Measurements from ENCODE around the gene TFF3.

The TFF3 gene

DNA sequence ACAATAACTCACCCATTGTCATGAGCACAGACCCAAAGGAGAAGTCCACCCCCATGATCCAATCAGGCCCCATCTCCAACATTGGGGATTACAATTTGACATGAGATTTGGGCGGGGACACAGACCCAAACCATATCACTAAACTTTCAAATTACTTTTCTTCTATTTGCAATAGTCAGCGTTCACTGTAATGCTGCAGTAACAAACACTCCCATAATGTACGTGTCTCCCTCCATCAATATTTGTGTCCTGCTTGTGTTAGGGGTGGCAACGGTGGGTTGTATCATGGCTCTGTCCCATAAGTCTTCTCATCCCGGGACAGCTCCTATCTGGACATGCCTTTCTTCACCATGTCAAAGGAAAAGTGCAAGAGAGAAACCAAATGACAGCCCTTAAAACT is 26.2 kb downstream of the TFF3 start:
- no peak for DNase-seq

DNA sequence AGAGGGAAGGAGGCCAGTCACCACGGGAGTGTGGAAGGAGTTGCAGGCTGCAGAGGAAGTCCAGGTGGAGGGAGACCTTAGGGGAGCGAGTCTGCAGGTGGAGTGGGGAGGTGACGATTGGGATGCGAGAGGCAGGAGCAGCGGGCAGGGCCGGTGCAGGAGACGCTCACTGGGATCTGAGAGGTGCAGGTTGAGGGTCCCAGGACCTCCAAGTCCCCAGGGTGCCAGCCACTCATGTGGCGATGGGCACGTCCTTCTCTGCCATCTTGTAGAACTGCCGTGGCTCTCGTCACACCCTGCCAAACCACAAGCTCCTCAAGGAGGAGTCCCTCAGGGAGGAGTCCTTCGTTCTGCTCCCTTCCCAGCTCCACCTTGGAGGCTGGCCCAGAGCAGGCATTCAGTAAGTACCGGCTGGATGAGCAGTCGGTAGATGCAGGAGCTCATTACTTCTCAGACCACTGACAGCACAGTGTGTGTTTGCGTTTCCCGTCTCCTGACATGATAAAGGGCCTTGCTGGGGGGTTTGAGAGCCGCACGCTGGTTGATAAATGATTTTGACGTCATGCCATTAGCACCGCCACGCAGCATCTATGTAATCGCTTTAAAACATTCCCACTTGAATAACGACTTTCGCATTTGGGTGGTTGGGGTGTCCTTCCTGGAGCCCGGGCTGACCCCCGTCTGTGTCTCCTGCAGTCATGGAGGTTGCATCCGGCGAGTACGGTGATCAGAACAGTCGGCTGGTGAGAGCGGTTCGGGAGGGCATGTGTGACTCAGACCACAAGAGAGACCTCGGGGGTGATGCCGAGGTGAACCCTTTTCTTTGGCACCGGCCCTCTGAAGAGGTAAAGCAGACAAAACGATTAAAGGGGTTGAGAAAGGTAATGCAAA is 27.8 kb downstream of the TFF3 start:
- DNase-seq = no peak

DNA sequence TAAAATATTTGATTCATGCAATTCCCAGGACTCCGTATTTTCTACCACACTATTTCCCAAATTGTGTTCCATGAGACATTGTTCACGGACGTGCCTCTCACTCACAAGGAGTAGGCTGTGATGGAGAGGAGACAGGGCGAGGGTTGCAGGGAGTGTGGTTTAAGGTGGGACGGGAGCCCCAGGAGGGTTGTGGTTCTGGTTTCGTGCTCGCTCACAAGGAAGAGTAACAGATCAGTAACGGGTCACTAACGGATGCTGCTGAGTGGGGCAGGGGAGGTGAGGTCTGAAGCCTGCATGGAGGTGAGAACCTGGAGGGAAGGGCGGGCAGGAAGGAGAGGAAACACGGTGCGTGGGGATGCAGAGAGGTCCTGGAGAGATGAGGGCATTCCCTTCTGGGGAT is 28.8 kb downstream of the TFF3 start:
- DNase-seq = no peak

DNA sequence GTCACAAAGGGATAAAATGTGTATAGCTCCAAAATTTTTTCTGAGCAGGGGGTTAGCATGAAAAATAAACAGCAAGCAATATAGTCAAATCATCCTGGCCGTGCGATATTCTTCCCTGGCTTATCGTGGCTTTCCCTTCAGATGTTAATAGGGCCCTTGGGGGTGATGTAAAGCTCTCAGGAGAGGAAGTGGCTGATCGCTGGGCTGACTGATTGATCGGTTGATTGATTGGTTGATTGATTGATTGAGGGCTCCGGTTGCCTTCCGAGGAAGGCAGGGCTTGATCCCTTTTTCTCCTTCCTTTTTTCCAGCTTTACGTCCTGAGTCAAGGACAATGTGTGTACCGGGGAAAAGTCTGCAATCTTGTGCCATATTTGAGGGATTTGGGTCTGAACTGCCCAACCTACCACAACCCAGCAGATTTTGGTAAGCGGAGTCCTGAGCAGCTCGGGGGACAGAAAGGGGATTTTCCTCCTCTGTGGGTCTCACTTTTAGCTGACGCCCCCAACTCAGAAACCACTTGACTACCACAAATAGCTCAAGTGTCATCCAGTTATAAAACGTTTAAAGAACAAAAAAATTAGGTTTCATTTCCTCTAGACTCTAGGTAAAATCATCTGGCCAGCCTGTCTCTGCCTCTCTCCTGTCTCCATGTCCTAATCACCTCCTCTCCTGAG is 29.5 kb downstream of the TFF3 start:
- DNase-seq = no peak

DNA sequence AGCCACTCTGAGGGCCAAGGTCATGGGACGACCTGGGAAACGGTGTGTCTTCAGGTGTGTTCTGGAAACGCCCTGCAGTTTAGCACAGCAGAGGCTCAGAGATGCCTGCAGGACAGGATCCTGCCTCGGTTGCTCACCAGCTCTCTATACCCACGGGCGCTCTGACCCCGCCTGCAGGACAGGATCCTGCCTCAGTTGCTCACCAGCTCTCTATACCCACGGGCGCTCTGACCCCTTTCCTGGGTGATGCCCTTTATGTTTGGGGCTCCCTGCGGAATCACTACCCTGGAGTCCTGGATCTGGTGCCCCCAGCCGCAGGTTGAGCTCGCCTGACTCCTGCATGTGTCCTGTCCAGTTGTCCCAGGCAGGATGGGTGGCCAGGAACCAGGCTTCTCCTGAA is 32.5 kb downstream of the TFF3 start:
- DNase-seq = no peak

DNA sequence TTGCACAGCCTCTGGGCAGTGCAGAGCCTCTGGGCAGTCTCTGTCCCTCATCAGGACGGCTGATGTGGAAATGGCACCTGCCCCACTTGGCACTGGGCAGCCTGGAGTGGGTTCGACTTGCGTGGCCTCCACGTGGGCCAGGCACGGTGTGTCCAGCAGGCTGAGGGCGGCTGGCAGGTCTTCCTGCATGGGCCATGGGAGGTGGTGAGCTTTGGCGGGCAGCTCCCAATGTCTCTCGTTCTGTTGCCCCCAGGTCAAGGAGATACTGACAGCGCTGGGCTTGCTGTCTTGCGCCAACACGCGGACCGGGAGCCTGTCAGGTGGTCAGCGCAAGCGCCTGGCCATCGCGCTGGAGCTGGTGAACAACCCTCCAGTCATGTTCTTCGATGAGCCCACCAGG is 33.2 kb downstream of the TFF3 start:
- DNase-seq = no peak

DNA sequence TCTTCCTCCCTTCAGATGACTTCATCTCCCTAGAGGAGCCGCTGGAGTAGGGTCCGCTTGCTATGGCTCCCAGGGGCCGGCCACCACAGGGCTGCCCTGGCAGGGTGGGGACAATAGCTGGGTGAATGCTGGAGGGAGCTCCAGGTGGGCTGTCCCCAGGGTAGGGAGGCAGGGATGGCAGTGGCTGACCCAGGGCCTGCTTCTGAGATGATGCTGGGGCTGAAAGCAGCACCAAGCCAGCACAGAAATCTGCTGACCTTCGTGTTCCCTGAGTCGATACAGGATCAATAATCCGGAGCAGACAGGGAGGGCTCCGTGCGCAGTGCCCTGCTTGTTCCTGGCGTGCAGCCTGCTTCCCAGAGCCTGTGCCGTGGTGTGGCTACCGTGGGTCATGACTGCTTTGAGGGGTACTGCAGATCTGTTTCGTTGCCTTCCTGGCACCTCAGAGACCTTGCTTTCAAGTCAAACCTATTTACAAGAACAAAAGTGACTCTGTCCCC is 34.0 kb downstream of the TFF3 start:
- DNase-seq = no peak

DNA sequence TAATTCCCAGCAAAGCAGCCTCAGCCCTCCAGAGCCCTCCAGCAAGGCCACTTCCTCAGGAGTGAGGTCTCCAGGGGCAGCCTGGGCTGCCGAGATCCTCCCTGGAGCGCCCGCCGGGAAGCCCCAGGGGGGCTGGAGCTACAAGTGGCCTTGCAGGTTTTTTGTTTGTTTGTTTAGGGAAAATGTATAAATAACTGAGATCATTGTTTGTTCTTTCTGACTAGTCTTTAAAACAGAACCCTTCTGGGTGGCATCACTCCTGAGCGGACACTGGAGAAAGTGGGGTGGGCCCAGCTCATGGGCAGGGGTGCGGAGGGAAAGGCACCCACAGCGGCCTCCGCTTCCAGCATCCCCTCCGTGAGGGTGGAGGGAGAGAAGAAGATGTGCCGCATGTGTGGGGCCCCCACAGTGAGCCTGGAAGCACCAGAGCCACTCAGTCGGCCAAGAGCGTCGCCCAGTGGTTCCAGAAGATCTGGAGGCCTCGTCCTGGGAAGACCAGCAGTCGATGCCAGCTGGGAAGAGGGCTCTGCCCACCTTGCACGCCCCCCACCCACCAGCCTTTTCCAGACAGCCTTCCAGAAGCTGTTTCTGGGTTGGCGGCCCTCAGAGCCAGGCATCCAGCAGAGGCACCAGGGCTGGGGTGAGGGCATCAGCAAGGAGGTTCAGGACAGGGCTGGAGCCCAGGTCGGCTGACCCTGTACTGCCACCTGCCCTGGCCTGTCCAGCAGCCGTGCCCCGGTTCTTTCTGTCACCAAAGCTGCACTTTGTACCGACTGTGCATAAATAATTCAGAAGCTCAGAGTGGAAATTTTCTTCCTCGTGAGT is 34.6 kb downstream of the TFF3 start:
- DNase-seq = no peak

DNA sequence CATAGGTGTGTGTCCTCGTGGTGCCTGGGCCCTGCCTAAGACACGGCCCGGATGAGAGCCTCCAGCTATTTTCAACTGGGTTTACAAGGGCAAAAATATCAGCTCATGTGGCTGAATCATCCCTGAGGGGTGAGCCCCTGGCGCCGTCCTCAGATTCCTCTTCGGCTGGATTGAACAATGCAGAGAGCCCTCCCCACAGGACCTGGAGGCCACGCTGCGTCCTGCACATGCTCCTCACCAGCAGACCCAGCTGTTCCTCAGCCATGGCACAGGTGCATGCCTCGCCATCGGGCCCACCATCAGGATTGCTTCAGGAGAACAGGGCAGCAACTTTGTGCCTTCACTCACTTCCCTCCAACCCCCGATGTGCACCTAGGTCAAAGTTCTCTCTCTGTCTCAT is 35.3 kb downstream of the TFF3 start:
- no peak for DNase-seq

DNA sequence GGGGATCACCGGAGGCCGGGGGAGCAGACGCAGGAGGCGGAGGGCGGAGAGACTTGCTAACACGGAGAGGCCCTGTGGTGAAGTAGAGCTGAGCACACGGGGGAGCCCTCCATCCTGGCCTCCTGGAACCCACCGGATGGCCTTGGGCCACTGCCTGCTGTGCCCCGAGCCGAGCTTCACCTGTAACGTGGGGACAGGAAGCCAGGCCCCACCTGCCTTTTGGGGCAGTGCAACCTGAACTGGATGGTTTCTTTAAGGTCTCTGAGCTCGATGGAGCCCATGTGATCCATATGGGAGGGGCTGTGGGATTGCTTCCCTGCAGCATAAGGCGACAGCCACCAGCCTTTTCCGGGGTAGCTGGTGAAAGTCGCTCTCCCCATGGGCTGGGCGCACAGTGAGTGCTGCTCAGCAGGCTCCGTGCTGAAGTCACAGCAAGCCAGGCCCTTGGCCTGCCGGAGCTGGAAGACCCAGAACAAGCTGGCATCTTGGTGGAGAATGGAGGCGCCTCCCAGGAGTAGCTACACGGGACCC is 35.8 kb downstream of the TFF3 start:
- no peak for DNase-seq

DNA sequence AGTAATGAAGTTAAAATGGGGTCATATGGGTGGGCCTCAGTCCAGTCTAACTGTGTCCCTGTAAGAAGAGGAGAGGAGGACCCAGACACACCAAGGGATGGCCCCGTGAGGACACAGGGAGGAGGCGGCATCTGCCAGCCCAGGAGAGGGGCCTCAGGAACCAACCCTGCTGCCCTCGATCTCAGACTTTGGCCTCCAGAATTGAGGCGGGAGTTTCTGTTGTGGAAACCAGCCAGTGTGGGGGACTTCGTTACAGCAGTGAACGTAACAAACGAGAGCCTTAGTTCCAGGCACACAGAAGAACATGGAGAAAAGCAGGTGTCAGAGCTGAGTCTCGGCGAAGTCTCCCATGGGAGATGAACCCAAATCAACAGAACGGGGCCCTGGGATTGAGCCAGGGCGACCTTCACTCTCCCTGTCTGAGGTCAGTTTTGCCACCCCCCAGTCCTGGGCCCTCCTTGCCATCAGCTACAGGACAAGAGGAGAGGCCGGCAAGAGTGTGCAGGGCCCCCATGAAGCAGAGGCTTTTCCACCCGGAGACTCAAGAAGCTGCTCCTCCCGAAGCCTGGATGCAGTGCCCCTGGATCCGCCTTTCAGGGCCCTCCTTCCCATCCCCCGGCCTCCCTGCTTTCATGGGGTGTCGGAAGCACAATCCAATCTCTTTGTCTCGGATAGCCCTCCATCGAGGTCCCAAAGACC is 36.6 kb downstream of the TFF3 start:
- no peak for DNase-seq

DNA sequence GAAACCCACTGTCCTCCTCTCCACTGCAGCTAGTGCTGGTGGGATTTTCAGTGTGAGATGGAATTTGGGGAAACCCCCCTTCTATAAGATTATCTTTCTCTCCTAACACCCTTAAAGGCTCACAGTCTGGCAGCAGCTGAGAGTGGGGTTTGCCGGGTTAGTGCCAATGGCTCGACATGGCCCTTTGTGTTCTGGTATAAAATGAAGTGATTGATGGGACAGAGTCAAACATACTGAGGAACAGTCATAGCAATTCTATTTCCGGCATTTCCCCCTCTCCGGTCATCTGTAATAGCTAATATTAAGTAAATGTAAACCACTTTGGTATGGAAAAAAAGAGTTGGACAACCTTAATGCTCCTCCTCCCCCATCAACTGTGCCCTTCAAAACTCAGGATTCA is 37.6 kb downstream of the TFF3 start:
- DNase-seq = no peak

DNA sequence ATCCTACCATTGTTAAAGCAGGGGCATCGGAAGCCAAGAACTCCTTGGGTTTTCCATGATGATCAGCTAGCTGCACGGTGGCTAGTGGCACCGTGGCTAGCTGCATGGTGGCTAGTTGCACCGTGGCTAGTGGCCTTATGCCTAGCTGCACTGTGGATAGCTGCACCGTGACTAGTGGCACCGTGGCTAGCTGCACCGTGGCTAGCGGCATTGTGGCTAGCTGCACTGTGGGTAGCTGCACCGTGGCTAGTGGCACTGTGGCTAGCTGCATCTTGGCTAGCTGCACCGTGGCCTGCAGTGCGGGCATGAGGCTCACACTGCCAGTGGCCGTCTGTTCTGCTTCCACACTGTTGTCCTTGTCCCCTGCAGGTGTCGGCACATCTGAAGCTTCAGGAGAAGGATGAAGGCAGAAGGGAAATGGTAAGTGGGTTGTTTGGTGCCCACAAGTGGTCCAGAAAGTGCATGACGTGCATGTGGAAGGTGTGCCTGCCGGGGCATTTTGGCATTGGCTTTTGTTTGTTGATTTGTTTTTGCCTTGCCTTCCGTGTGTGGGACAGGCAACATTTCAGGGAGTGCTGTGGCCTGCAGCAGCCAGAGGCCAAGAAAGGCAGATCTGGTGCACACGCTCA is 38.6 kb downstream of the TFF3 start:
- no peak for DNase-seq

DNA sequence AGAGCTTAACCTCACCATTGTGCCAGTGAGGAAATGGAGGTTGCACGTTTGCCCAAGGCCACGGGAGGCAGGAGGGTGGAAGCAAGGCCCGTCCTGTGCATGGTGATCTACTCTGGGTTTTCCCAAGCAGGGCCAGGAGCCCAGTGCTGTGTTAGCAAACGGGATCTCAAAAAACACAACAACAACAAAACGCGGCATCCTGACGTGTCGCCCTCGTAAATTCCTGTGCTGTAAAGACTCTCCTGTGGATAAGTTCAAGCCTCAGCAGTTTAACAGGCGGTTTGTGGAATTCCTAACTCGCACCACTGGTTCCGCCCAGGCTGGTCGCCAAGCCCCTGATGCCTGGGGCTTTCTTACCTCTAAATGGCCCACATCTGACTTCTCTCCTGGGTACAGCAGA is 39.1 kb downstream of the TFF3 start:
- peak; percentile 24 for DNase-seq

DNA sequence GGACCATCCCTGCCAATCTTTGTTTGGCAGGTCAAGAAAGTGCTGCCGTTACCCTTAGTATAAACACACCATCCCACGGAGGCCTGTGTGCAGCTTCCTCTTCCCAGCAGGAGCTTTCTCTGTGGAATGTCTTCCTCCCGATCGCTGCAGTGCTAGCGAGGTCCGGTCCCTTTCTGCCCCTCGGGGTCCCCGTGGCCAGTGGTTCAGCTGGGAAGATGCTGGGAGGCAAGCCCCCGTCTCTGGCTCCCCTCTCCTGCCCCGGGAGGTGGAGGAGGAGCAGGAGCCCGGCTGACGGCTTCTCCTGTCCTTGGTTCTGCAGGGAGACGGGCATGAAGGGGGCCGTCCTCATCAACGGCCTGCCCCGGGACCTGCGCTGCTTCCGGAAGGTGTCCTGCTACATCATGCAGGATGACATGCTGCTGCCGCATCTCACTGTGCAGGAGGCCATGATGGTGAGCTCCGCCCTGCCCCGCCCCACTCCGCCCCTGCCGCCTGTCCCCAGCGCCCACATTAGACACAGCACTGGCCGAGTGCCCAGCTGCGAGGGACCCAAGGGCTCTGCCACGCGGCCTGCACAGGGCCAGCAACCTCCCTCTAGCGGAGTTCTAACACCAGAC is 42.1 kb downstream of the TFF3 start:
- no peak for DNase-seq

DNA sequence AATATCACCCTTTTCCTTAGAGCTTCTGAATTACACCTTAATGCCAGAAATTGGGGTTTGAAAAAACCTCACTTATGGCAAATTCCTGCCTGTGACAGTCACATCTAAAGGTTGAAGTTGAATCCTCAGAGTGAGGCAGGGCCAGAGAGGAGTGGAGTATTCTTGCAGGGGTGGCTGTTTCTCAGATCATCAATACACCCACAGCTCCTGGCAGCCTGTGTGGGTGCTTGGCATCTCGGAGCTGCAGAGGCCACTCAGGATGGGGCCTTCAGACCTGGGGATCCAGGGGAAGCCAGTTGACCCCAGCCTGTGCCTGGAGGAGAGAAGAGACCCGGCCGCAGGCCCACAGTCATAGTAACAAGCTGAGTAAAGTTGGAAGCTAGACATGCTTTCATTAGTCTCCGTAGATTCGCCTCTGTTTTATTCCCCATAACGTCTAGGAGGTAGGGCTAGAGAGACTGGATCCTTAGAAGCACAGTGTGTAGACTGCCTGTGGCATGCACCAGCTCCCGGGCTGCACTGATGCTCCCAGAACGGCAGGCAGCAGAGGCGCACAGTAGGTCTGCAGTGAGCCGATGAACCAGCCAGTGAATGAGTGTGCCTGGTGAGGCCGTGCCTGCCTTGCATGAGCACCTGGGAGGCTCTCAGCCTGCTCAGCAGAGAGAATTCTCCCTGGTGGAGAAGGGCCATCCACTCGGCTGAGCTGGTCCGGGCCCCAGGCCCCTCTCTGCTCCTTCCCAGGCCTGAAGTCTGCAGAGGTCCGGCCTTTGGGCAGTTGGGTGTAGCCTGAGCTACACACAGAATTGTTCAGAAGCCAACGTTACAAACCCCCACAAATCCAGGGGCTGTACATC is 42.9 kb downstream of the TFF3 start:
- DNase-seq = no peak

DNA sequence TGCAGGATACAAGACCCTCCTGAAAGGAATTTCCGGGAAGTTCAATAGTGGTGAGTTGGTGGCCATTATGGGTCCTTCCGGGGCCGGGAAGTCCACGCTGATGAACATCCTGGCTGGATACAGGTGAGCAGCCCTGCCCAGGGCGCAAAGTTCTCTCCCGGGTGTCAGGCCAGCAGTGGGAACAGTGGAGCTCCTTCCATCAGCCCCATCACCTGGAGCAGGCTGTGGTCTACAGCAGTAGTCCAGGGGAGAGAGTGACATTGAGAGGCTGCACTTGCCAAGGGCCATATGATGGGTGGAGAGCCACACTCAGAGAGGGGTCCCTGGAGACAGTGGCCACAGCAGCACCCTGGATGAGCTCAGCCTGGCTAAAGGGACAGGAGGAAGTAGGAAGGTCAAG is 44.1 kb downstream of the TFF3 start:
- no peak for DNase-seq

DNA sequence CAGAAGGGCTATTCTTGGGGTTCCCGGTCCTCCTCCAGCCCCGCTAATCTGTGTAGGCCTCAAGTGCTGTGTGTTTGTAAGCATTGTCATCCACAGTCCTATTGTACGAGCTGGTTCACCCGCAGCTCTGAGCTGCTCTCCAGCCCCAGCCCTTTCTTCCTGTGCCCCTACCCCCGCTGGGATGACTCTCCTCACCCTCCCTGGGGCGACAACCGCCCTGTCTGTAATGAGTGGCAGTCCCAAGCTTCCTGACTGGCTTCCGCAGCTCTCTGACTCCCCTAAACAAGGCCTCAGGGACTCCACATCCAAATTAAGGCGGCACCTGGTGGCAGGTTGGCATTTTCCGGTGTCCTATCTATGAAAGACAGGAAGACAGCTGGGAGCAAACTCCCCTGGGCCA is 45.8 kb downstream of the TFF3 start:
- no peak for DNase-seq

DNA sequence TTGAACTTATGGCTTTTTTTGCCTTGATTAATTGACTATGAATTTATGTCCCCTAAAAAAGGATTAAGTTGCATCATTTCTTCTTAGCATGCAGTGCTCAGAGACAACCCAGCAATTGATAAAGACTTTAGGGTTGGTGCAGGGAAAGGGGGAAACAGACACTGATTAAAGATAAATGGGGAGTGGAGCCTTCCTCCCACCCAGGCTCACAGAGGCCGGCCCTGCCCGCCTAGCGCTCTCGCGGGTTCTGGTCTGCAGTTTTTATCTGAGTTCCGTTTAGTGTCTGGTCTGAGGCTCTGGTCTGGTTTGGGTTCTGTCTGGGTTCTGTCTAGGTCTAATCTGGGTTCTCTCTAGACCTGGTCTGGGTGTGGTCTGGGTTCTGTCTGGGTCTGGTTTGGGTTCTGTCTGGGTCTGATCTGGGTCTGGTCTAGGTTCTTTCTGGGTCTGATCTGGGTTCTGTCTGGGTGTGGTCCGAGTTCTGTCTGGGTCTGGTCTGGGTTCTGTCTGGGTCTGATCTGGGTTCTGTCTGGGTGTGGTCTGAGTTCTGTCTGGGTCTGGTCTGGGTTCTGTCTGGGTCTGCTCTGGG is 48.1 kb downstream of the TFF3 start:
- DNase-seq = no peak
